Fibroblast of upper back skin (primary cell): Measurements from ENCODE around the gene PCGF2.
A peak's percentile ranks its signal among the peaks of the same experiment; 100 is the strongest.

Experiments
- DNase-seq: peaks from one replicate; pipeline ENCODE4 v3.0.0-alpha.2; 2013

The PCGF2 gene

GRCh38 chr17:38716368-38717005 lies 31.6 kb downstream of the PCGF2 start:
- no peak for DNase-seq

- no peak for DNase-seq
These were observed 32.8 kb downstream of the PCGF2 start for GRCh38 chr17:38715216-38715943.

GRCh38 chr17:38713456-38714075 lies 34.6 kb downstream of the PCGF2 start:
- DNase-seq = no peak

- DNase-seq = no peak
These were observed 35.5 kb downstream of the PCGF2 start for GRCh38 chr17:38712593-38712992.

- no peak for DNase-seq
These were observed 36.2 kb downstream of the PCGF2 start for GRCh38 chr17:38711792-38712571.

GRCh38 chr17:38710985-38711384 lies 37.2 kb downstream of the PCGF2 start:
- no peak for DNase-seq

- DNase-seq = no peak
These were observed 37.6 kb downstream of the PCGF2 start for GRCh38 chr17:38710604-38710962.

GRCh38 chr17:38709864-38710603 lies 38.1 kb downstream of the PCGF2 start:
- DNase-seq = no peak

- no peak for DNase-seq
These were observed 38.9 kb downstream of the PCGF2 start for GRCh38 chr17:38709104-38709820.

- DNase-seq = no peak
These were observed 40.3 kb downstream of the PCGF2 start for GRCh38 chr17:38707678-38708351.

GRCh38 chr17:38706505-38707216 lies 41.5 kb downstream of the PCGF2 start:
- DNase-seq = no peak

GRCh38 chr17:38705803-38706504 lies 42.2 kb downstream of the PCGF2 start:
- DNase-seq = no peak

- no peak for DNase-seq
These were observed 42.7 kb downstream of the PCGF2 start for GRCh38 chr17:38705523-38705802.

- DNase-seq = peak; percentile 73
These were observed 43.3 kb downstream of the PCGF2 start, which contains the start of gene MLLT6 for GRCh38 chr17:38704606-38705522. TSS of gene MLLT6 (plus strand) at chr17:38705273. CDS start at chr17:38705633, 360 bp downstream.

GRCh38 chr17:38703742-38704605 lies 44.2 kb downstream of the PCGF2 start:
- no peak for DNase-seq

GRCh38 chr17:38702916-38703741 lies 45.0 kb downstream of the PCGF2 start:
- no peak for DNase-seq
